ENCODE data around the gene GGTLC1.

The GGTLC1 gene

DNA sequence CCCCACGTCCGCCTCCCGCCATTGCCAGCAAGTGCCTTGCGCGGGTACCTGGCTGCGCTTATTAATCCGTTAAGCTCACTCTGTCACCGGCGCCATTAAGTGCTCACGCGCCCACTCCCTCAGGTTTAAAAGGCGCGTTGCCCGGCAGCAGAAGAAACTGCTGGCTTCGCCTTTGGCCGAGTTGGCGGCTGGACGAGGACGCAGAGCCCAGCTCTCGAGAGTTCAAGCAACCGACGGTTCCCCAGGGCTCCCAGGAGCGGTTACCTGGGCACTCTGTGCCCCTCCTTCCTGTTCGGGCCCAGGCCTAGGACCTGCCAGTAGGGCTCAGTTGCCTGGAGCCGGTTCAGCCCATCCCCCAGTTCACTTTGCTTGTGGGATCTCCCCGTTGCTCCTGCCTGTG lies at the start of gene GGTLC1:
Gene GGTLC1, minus strand, starts transcription at position 219 of the 400 bp plus-strand sequence. CDS start 2,168 bp downstream, outside the sequence.
- Histone ChIP-seq H3K36me3 (no peaks in the 10 kb centered on the region), H3K27ac (no peak within 1 kb of the TSS), H3K4me3 (ENCODE audit: low read depth, low read length) (no peak within 1 kb of the TSS), H3K9me3 (ENCODE audit: severe bottlenecking) (no peaks in the 10 kb centered on the region), H3K27me3 (ENCODE audit: insufficient read depth, low read depth, severe bottlenecking) (no peaks in the 10 kb centered on the region)
- DNase-seq = no peak
- TF ChIP-seq, protein P1, sequence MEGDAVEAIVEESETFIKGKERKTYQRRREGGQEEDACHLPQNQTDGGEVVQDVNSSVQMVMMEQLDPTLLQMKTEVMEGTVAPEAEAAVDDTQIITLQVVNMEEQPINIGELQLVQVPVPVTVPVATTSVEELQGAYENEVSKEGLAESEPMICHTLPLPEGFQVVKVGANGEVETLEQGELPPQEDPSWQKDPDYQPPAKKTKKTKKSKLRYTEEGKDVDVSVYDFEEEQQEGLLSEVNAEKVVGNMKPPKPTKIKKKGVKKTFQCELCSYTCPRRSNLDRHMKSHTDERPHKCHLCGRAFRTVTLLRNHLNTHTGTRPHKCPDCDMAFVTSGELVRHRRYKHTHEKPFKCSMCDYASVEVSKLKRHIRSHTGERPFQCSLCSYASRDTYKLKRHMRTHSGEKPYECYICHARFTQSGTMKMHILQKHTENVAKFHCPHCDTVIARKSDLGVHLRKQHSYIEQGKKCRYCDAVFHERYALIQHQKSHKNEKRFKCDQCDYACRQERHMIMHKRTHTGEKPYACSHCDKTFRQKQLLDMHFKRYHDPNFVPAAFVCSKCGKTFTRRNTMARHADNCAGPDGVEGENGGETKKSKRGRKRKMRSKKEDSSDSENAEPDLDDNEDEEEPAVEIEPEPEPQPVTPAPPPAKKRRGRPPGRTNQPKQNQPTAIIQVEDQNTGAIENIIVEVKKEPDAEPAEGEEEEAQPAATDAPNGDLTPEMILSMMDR (IDR thresholded peaks at IDR 0.05; ENCODE audit: low read depth, low read length) = no peak

DNA sequence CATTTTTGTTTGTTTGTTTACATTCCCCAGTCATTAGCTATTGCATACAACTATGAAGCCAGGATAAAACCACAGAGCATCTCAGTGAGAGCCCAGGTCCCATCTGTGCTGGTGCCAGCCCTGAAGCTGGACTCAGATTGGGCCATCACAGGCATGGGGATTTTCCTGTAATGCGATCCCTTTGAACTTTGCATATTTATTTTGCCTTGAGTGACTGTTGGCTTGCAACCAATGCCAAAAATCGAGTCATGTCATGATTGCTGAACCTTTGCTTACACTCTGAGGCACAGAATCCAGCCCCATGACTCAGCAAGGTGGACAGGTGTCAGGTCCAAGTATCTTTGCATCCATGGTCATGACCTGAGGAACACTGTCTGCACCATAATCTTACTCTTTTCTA lies 46.2 kb upstream of the GGTLC1 start:
- no peak for DNase-seq
- H3K4me3 ChIP-seq (ENCODE audit: low read depth, low read length) = no peak overlapping the region
- H3K27me3 ChIP-seq (ENCODE audit: insufficient read depth, low read depth, severe bottlenecking) = no peaks in the 10 kb centered on the region
- H3K9me3 ChIP-seq (ENCODE audit: severe bottlenecking) = no peaks in the 10 kb centered on the region
- TF ChIP-seq, protein P1 (IDR thresholded peaks at IDR 0.05; ENCODE audit: low read depth, low read length) = no peak
- no peak overlapping the region for H3K27ac ChIP-seq
- H3K36me3 ChIP-seq = no peaks in the 10 kb centered on the region

DNA sequence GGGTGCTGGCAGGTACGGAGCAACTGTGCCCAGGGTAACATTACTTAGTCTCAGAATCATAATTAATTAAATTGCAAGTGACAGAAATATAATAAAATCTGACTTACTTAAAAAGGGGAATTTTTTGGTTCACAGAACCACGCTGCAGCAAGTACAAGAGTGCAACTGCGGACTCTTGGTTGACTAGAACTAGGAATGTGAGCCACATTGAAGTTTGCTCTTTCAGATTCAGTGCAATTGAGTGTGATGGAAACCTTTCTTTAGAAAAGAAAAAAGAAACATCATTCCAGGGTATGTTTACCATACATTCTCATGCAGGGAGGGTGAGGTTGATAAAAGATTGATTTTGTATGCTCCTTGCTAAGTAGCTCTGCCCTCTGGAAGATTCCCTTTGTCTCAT lies 45.0 kb upstream of the GGTLC1 start:
- no peak for DNase-seq
- no peaks in the 10 kb centered on the region for H3K36me3 ChIP-seq
- H3K9me3 ChIP-seq (ENCODE audit: severe bottlenecking) = no peaks in the 10 kb centered on the region
- TF ChIP-seq, protein P1 (IDR thresholded peaks at IDR 0.05; ENCODE audit: low read depth, low read length) = no peak
- H3K4me3 ChIP-seq (ENCODE audit: low read depth, low read length) = no peak overlapping the region
- H3K27me3 ChIP-seq (ENCODE audit: insufficient read depth, low read depth, severe bottlenecking) = no peaks in the 10 kb centered on the region
- no peak overlapping the region for H3K27ac ChIP-seq

DNA sequence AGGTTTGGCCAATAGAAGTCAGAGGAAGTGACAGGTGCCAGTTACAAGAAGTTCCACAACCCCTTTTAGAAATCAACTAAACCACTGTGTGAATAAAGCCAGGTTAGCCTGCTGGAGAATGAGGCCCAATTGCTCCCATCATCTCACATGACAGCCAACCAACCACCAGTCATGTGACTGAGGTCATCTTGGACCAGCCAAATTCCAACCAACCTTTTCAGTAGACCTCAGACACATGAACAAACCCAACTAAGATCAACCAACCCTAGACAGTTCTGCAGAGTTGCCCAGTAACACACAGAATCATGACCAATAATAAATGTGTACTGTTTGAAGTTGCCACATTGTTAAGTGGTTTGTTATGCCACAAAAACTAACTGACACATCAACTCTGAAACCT lies 44.6 kb upstream of the GGTLC1 start:
- H3K27me3 ChIP-seq (ENCODE audit: insufficient read depth, low read depth, severe bottlenecking) = no peaks in the 10 kb centered on the region
- H3K4me3 ChIP-seq (ENCODE audit: low read depth, low read length) = no peak overlapping the region
- TF ChIP-seq, protein P1 (IDR thresholded peaks at IDR 0.05; ENCODE audit: low read depth, low read length) = no peak

DNA sequence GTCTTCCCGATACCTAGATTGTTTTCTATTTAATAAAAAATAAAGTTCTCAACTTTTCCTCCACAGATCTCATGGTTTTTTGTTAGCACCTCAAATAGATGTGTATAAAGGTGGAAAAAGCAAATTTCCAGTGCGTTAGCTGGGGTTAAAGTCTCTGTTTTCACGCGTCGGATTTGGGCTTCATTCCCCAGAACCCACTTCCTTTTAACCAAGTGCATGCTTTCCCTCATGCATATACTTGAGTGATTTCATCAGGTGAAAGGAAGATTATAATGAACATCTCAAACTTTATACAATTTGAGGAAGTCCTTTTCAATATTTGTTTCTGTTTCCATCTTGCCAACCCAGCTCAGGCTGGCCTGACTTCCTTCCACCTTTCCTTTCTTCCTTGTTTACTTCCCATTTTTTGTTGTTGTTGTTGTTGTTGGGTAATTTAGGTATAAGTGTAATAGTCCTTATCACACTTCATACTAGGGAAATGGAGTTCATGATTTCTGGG lies 43.9 kb upstream of the GGTLC1 start:
- H3K9me3 ChIP-seq (ENCODE audit: severe bottlenecking) = no peaks in the 10 kb centered on the region
- DNase-seq = no peak

More for the DNA sequence above, 44.6 kb upstream of the GGTLC1 start:
- H3K36me3 ChIP-seq = no peaks in the 10 kb centered on the region
- DNase-seq = no peak
- H3K9me3 ChIP-seq (ENCODE audit: severe bottlenecking) = no peaks in the 10 kb centered on the region
- H3K27ac ChIP-seq = no peak overlapping the region

More for the DNA sequence above, 43.9 kb upstream of the GGTLC1 start:
- Histone ChIP-seq H3K27me3 (ENCODE audit: insufficient read depth, low read depth, severe bottlenecking) (no peaks in the 10 kb centered on the region), H3K4me3 (ENCODE audit: low read depth, low read length) (no peak overlapping the region), H3K36me3 (no peaks in the 10 kb centered on the region), H3K27ac (no peak overlapping the region)
- TF ChIP-seq, protein P1 (IDR thresholded peaks at IDR 0.05; ENCODE audit: low read depth, low read length) = no peak

Data from WERI-Rb-1 (cell line).